Hypothalamus (tissue), 51 donors: ENCODE data around the gene HOXB3.

Source experiments
- DNase-seq, 51 donors: peaks; one replicate each; lab custom pipeline; 2025; lab: John Stamatoyannopoulos, UW

The HOXB3 gene

DNA sequence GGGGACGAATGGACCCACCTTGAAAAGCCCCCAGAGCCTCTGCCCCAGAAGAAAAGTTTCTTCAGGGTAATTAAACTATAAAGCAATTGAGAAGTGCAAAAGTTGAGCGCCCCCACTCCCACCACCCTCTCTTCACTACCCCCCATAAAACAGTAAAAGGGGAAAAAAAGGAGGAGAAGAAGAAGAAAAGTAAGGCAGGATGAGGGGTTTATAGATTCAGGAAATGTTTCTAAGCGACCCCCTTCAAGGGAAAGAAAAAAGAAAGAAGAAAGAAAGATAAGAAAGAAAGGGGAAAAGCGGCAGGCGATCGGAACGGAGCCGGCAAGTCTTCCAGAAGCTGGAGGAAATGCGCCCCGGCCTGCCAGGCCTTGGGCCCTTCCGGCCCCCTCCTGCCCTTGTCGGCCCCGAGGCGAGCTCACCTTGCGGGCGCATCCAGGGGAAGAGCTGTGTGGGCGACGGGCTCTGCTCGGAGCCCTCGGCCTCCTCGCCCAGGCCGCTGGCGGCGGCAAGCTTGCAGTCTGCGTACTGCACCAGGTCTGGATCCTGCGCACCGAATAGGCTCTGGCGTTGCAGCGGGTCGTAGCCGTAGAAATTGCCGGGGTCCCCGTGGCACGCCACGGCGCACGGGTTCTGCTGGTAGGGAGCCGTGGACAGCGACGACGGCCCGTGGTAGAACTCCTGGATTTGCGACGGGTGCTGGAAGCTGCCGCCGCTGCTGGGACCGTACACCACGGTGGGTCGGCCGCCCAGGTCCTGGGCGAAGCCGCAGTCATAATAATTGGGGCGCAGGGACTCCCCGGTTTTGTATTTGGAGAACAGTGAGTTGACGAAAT is 24.0 kb upstream of the HOXB3 start:
- DNase-seq, result no peak

DNA sequence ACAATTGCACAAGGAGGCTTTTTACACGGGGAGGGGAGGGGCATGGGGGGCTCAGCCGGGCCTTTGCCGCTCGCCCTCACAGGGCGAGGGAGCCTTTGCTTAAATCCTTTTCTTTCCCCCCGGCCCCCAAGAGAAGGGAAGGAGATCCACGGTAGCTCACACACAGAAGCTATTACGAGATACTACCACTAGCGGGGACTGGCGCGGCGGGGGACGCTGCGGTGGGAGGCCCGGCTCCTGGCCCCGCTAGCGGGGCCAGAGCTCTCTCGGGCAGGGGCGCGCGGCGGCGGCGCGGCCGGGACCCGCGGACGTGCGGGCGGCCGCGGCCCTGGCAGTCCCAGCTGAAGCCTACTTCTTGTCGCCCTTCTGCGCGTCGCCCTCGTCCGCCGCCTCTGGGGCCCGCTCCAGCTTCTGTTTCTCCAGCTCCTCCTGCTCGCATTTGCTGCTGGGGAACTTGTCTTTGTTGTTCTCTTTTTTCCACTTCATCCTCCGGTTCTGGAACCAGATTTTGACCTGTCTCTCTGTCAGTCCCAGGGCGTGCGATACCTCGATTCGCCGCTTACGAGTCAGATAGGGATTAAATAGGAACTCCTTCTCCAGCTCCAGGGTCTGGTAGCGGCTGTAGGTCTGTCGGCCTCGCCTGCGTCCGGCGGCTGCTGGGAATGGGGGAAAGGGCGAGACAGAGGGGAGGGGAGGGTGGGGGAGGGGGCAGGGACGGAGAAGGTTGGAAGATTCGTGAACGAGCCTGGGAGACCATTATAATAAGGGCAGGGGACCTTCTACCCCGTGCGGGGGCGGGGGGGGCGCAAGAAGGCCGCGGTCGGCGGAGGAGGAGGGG is 23.0 kb upstream of the HOXB3 start:
- DNase-seq, result no peak

- no peak for DNase-seq
Measured at GRCh38 chr17:48612456-48612853, 22.4 kb upstream of the HOXB3 start.

DNA sequence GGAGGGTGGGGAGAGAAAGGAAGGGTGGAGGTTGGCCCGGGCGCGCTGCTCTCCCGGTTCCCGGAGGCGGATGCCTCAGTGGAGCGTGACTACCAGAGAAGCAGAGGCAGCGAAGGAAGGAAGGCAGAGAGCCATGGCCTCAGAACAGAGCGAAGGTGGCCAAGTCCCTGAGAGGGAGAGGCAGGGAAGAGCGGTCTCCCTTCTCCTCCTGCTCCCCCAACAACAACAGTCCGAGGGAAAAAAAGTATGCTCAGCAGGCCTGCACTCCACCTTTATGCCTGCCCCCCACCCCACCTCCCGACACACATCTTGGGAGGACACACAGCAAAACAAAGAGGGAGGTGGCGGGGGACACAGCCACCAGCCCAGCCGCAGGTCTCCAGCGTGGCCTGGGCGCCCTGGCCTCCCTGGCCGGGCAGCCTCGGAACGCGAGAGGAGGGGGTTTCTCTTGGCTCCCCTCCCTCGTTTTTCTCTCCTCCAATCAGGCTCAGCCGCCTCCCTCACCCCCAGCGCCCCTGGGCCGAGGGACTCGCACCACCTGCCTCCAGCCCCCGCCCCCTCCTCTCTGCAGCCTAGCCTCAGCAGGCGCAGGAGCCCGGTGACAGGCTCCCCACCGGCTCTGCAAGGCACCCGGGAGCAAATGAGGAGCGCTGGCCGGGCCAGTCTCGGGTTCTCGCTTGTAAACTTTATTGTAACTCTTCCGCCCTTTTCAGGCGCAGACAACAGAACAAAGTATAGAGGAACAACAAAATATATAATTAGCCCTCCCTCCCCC is 21.8 kb upstream of the HOXB3 start:
- no peak for DNase-seq

DNA sequence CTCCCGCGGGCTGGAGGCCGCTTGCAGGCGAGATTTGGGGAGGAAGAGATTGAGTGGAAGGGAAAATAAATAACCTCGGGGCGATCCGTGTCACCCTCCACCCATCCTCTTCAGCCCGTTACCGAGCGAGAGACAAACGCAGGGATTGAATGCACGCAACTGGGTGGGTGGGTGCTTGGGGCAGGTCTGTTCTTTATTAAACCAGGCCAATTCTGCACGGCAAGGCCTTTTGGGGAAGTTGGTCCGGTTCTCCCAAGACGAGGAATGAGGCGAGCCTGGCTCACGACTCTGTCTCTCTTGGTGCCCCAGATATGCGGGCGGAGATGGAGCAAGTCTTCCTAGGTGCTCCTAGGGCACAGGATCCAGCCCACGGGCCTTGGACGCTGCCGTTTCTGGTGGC is 21.2 kb upstream of the HOXB3 start:
- no peak for DNase-seq

DNA sequence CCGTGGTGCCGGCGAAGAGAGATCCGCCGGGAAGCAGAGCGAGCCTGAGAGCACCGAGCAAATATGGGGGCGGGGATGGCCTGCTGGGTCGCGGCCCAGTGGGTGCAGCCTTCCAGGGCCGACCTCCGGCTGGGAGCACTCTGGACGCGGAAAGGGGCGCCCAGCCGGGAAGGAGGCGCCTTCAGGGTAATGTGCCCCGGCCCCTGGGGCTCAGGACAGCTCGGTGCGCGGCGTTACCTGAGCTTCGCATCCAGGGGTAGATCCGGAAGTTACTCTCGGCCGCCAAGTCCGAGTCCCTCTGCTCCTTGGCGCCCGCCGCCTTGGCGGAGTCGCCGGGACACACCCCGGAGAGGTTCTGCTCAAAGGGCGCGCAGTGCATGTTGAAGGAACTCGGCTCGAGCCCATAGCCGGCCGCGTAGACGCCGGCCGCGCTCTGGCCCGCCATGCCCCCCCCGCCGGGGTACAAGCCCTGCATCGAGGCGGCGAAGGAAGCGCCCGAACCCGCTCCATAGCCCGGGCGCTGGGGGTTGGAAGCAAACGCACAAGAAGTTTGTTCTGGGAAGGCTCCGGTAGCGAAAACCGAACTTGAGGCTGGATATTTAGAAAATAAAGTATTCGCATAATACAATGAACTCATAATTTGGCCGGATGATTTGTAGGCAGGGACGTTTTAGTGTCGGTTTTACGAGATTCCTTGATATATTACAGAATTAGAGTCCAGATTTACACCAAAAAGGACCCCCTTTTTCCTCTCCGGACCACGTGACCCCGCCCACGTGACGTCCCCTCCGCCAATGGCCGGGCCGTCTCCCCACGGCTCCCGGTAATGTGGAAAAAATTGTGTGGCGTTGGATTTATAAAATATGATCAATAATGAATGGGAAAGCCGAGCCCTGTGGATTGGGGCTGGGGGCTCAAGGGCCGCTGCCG is 20.5 kb upstream of the HOXB3 start, which contains the start of gene HOXB7:
HOXB7 (minus strand) TSS at position 736 of the 930 bp plus-strand sequence; CDS start at position 637, 99 bp downstream.
- peak in 5 of 51 donors; percentile 1 to 18 (median 2) for DNase-seq

GRCh38 chr17:48609759-48610281 is 19.8 kb upstream of the HOXB3 start:
- no peak for DNase-seq

DNA sequence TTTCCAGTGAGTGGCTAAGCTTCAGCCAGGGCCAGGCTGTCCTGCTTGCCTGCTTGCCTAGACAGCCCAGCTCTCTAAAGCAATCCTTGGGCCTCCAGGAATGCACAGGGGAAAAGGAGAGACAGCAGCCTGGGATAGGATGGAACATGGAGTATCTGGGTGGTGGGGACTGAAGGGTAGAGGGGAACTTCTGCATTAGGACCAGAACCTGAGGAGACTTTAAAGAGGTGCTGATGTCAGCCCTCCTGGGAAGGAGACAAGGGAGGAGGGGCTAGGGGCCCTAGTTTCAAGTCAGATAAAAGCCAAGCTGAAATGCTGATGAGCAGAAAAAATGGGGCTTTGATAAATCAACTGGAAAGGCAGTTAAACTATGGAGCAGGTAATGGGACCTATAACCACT is 19.0 kb upstream of the HOXB3 start:
- DNase-seq, result no peak

GRCh38 chr17:48608494-48608834 is 18.4 kb upstream of the HOXB3 start:
- no peak for DNase-seq

GRCh38 chr17:48606892-48607614 is 17.0 kb upstream of the HOXB3 start:
- no peak for DNase-seq

DNA sequence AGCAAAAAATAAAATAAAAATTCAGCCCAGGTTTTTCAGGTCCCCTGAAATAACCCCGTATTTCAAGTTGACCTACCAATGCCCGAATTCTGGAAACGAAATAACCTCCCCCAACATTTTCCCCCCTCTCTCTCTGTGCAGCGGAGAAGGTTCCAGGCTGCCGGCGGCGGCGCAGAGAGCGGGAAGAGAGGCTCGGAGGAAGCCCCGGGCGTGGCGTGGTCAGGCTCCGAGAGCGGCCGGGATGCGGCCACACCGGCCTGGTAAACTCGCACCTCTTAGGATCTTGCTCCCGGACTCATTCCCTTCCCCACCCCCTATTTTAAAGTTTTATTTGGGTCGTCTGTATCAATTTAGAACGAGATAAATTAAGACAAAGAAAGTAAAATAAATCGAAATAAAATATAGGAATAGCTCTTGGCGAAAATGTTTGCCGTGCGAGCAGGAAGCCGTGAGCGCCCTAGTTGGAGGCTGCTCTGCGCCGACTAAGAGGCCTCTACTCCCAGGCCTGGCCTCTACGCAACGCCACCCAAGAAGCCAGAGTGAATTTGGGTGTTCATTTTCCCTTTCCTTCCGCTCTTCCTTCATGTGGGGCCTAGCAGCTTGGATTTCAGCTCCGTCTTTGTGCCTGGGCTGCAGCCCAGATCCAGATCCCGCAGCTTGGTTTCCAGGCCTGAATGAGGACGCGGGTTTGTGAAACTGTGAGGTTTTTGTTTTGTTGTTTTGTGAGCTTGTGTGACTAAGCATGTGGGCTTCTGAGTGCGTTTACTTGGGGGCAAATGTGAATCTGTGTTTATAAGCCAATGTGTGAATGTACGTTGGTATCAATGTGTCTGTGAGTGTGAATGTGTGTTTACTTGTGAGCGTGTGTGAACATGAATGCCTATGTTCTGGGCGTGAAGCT is 16.2 kb upstream of the HOXB3 start:
- no peak for DNase-seq

DNA sequence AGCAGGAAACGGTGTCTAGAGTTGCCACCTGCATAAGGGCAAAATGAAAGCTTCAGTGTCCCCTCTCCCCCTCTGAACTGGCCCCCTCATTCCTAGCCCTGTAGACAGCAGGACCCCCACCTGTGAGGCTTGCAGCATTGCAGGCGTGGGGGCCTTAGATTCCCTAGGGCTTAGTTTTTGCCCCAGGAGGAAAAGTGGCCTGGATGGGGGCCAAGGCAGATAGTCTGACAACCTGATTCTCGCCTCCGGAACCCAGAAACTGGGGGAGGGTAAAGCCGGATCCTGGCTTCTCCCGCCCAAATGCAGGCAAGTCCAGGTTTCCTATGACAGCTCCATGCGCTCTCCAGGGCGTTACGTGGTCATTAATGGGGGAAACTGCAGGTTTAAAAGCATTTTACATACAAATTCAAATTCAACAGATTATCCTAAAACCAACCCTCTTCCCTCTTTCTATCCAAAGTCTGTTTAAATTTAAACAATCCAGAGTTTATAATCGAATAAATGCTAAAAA is 15.4 kb upstream of the HOXB3 start:
- DNase-seq, result no peak

GRCh38 chr17:48604770-48605329 is 14.8 kb upstream of the HOXB3 start, which contains the start of gene HOXB6:
TSS of gene HOXB6 (minus strand) at chr17:48604986. CDS start at chr17:48598150, 6,836 bp downstream.
- DNase-seq, result no peak

DNA sequence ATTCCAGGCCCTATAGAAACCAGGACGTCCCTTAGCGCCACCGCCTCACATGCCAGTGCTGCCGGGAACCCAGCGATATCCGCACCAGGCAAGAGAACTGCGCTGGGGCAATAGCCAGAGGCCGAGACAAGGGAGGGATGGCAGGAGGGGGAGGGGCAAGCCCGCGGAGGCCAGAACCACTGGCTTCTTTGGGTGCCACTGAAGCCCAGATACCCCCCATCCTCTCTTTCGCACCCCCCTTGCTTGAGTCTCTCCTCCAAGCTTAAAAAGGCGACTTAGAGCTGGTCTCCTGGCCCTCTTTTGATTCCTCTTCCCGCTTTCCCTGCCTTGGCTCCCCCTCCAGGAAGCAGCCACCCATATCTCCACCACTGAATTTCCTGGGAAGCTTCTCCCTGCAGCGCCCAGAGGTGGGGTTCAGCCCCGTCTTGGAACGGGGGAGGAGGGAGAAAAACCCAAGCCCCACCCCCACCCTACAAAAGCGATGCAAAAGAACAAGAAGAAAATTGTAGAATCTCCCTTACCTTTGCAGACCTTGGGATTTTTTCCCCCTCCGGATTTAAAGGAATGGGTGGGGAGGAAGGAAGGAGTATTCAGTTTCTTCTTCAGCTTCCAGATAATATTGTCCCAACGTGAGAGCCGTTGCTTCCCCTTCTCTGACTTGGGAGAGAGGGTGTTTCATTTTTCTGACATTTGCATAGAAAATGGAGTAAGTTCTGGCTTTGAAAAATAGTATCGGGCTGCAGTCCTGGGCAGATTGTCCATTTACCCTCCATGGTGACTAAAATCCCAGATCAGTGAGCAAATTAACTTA is 14.1 kb upstream of the HOXB3 start:
- DNase-seq, result no peak

DNA sequence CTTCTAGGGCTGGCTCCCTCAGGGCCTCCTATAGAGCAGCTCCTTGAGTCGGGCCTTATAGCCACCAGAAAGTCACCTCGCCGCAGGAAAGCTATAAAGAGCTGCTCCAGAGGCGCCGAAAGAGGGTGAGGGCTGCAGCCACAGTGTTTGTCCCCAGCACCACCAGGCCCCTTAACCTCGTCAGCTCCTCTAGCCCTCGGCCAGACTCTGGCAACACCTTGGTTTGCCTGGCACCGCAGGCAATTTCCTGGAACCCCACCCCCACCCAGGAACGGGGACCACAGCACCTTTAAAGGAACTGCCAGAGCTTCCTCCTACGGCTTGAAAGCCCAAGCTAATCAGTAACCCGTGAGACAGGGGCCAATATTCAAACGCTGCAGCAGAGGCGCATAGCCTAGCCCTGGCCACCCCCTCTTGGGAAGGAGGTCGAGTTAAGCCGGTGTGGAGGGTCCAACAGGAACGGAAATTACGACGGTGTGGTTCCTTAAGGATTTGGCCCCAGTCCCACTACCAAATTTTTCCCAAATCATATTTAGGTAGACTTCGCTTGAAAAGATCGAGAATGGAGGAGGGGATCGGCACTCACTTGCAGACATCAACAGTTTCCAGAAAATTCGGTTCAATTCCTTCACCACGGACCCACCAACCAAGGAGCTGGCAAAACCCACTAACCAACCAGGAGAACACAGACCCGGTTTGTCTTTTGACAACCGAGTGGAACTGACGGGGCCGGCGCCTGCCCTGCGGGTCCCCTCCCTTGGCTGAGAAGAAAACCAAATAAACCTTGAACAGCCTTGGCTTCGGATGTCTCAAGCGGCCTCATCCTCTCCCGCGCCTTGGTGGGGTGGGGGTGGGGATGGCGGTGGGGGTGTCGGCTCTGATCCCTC is 11.7 kb upstream of the HOXB3 start:
- DNase-seq, result no peak

DNA sequence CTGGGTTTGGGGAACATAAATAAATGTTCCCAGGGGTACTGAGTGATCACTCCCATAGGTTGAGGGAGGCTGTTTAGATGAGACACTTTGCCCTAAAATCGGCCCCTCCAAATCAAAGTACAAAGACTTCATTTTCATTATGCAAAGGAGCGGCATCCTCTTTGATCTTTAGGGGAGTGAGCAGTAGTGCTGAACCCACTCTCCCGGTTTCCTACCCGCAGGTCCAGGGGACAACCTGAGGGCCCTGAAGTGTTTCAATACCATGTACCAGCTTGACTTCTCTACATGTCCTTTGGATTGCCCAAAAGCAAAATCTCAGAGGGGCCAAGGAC is 11.1 kb upstream of the HOXB3 start:
- no peak for DNase-seq
